ENCODE results near the gene NUDC.

NUDC gene

DNA sequence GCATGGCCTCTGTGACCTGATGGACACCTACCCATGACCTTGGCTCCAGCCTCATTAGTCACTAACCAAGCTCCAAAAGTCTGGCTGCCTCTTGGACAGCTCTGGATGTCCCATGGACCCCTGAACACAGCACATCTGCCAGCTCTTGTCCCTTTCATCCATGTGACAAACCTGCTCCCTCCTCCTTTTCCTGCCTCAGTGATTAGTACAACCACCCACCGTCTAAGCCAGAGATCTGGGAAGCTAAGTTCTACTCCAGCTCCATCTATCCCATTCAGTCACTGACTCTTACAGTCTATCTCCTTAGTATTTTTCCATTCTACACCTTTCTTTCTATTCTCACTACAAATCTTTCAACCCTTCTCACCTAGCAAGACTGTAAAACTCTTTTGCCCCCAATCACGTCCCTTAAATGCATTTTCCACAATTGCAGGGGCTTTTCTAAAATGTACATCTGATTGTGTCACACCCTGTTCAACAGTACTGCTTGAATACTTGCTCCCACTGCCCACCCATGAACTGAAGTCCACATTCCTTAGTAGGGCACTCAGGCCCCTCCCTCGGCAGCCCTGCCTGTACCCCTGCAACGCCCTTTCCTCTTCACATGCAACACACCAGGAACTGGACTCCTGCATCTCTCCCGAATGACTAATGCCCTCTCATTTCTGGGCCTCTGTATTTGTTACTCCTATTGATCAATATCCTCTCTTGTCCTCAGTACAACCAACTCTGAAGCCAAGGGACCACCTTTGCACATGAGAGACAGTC is 38.7 kb upstream of the NUDC start:
- Histone ChIP-seq H3K27ac (no peak overlapping the region), H3K4me1 (ENCODE audit: low read depth, poor library complexity, severe bottlenecking) (peaks cover 2% of the 10 kb centered on the region), H3K36me3 (ENCODE audit: insufficient read depth) (no peaks in the 10 kb centered on the region), H3K4me2 (no peak overlapping the region), H3K79me2 (ENCODE audit: insufficient read depth, low read depth) (no peaks in the 10 kb centered on the region), H4K20me1 (ENCODE audit: insufficient read depth) (no peaks in the 10 kb centered on the region), H3K9ac (no peak overlapping the region), H2AFZ (ENCODE audit: low read depth) (no peak overlapping the region), H3K27me3 (ENCODE audit: insufficient read depth, low read depth) (no peaks in the 10 kb centered on the region), H3K4me3 (IDR thresholded peaks at IDR 0.05; ENCODE audit: insufficient read depth, low read depth, low read length) (no peak overlapping the region)
- no peak for TF ChIP-seq CTCF (conservative IDR thresholded peaks at IDR 0.05; ENCODE audit: low read depth, low read length)

DNA sequence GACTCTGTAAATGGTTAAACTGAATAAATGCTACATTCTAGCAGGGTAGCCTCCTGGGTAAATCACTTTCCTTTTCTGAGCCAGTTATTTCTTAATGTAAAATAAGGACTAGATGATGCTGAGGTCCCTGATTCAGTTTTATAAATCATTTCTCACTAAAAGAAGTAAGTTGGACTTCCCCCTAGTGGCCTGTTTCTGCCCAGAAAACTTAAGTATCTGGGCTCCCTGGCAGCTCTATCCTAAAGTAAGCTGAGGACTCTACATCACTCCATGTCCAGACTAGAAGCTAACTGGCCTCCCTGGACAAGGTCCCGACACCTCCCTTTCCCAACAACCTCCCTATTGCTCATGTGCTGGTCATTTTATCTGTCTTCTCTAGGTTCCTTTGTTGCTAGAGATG is 34.4 kb upstream of the NUDC start:
- Histone ChIP-seq H3K4me2 (no peak overlapping the region), H2AFZ (ENCODE audit: low read depth) (no peak overlapping the region), H3K4me1 (ENCODE audit: low read depth, poor library complexity, severe bottlenecking) (peaks cover 14% of the 10 kb centered on the region), H3K27me3 (ENCODE audit: insufficient read depth, low read depth) (no peaks in the 10 kb centered on the region), H3K36me3 (ENCODE audit: insufficient read depth) (no peaks in the 10 kb centered on the region; the same call in 1 of the 2 replicates), H3K79me2 (ENCODE audit: insufficient read depth, low read depth) (peaks cover 11% of the 10 kb centered on the region; the same call in 1 of the 2 replicates), H4K20me1 (ENCODE audit: insufficient read depth) (no peaks in the 10 kb centered on the region), H3K9ac (no peak overlapping the region), H3K27ac (no peak overlapping the region), H3K4me3 (IDR thresholded peaks at IDR 0.05; ENCODE audit: insufficient read depth, low read depth, low read length) (no peak overlapping the region)
- peak; percentile 54 for TF ChIP-seq CTCF (conservative IDR thresholded peaks at IDR 0.05; ENCODE audit: low read depth, low read length)

DNA sequence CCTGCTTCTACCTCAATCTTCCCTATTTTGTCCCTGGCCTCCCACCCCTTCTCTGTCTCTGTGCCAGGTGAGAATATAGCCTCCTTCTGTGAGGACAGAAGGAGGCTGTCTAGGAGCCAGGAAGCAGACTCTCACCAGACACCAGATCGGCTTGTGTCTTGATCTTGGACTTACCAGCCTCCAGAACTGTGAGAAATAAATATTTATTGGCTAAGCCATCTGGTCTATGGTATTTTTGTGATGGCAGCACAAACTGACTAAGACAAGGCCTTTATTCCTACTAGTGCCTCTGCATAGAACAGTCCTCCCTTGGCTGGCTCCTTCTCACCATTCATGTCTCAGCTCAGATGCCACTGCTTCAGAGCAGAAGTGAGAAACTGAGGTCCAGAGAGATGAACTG is 33.3 kb upstream of the NUDC start:
- Histone ChIP-seq H3K36me3 (ENCODE audit: insufficient read depth) (no peaks in the 10 kb centered on the region; the same call in 1 of the 2 replicates), H3K4me3 (IDR thresholded peaks at IDR 0.05; ENCODE audit: insufficient read depth, low read depth, low read length) (no peak overlapping the region)

More for the DNA sequence above, 33.3 kb upstream of the NUDC start:
- Histone ChIP-seq H3K4me2 (no peak overlapping the region), H3K27me3 (ENCODE audit: insufficient read depth, low read depth) (no peaks in the 10 kb centered on the region), H3K27ac (no peak overlapping the region), H3K4me1 (ENCODE audit: low read depth, poor library complexity, severe bottlenecking) (peaks cover 14% of the 10 kb centered on the region), H4K20me1 (ENCODE audit: insufficient read depth) (no peaks in the 10 kb centered on the region), H2AFZ (ENCODE audit: low read depth) (no peak overlapping the region), H3K9ac (no peak overlapping the region), H3K79me2 (ENCODE audit: insufficient read depth, low read depth) (peaks cover 11% of the 10 kb centered on the region; the same call in 1 of the 2 replicates)
- TF ChIP-seq CTCF (conservative IDR thresholded peaks at IDR 0.05; ENCODE audit: low read depth, low read length), result no peak
